Naive thymus-derived CD4-positive, alpha-beta T cell (primary cell): ENCODE data around the gene POP4. TPM values are rescaled to one million over a fixed set of nuclear protein-coding genes. Genes with fewer than 3 reads are reported as not detected.

Source experiments
- ATAC-seq: fragments of 150-1000 bp; cut with Tn5 transposase; 2 replicates; pipeline ENCODE4 v1.10.0; 2021; ENCODE audit warnings: mild to moderate bottlenecking, moderate library complexity
- CTCF ChIA-PET: fragments of 350-600 bp; sonication (Branson Sonifier 250); formaldehyde crosslinking; loops from one replicate; lab custom pipeline; 2021; ENCODE audit warnings: antibody characterized with exemption; lab: Charles Lee
- POLR2A ChIA-PET: fragments of 350-600 bp; sonication (Branson Sonifier 250); formaldehyde crosslinking; loops from one replicate; lab custom pipeline; 2021; ENCODE audit warnings: antibody characterized with exemption, inconsistent platforms; lab: Charles Lee
- DNase-seq, 9 donors: peaks; one replicate each; pipeline versions ENCODE4 v3.0.0 to v3.0.0-alpha.2; 2020 to 2022; ENCODE audit warnings: mixed read lengths in 1 of 9
- H3K27ac ChIP-seq: one replicate; pipeline ENCODE4 v1.7.0; 2013; ENCODE audit warnings: mild to moderate bottlenecking, low read depth, low read length, moderate library complexity
- H3K27me3 ChIP-seq, 2 donors: one replicate each; pipeline ENCODE4 v1.7.0; 2013; ENCODE audit warnings: low read length in 2 of 2, mild to moderate bottlenecking in 2 of 2, moderate library complexity in 2 of 2; ENCODE audit not compliant: control insufficient read depth in 2 of 2, insufficient read depth in 2 of 2
- H3K36me3 ChIP-seq, 3 experiments: 1 replicate in 2 of 3; 2 replicates in 1 of 3; pipeline ENCODE4 v1.7.0; 2013; ENCODE audit warnings: low read length in 3 of 3, mild to moderate bottlenecking in 3 of 3, moderate library complexity in 1 of 3; ENCODE audit not compliant: insufficient read depth in 3 of 3, control insufficient read depth in 2 of 3
- H3K4me1 ChIP-seq, 2 donors: one replicate each; pipeline ENCODE4 v1.7.0; 2013; ENCODE audit warnings: low read length in 2 of 2, mild to moderate bottlenecking in 2 of 2, moderate library complexity in 1 of 2; ENCODE audit not compliant: control insufficient read depth in 2 of 2, insufficient read depth in 2 of 2
- H3K4me3 ChIP-seq: 2 replicates; pipeline ENCODE4 v1.7.0; 2013; ENCODE audit warnings: mild to moderate bottlenecking, low read length
- H3K9me3 ChIP-seq, 3 experiments: 1 replicate in 2 of 3; 2 replicates in 1 of 3; pipeline ENCODE4 v1.7.0; 2013; ENCODE audit warnings: low read length in 3 of 3; ENCODE audit not compliant: control insufficient read depth in 2 of 3
- H3K27ac Mint-ChIP-seq, 9 donors: one replicate each; pipeline ENCODE4 v1.8.0; 2020 to 2022; ENCODE audit warnings: mixed read lengths in 9 of 9, mild to moderate bottlenecking in 8 of 9, moderate library complexity in 5 of 9, inconsistent platforms in 2 of 9
- H3K27me3 Mint-ChIP-seq, 5 donors: one replicate each; pipeline ENCODE4 v1.8.0; 2021 to 2022; ENCODE audit warnings: mixed read lengths in 5 of 5, mild to moderate bottlenecking in 1 of 5
- H3K36me3 Mint-ChIP-seq, 5 donors: one replicate each; pipeline ENCODE4 v1.8.0; 2020 to 2022; ENCODE audit warnings: mixed read lengths in 5 of 5, mild to moderate bottlenecking in 3 of 5, inconsistent platforms in 1 of 5
- H3K4me1 Mint-ChIP-seq, 7 donors: one replicate each; pipeline ENCODE4 v1.8.0; 2020 to 2022; ENCODE audit warnings: mixed read lengths in 7 of 7, mild to moderate bottlenecking in 3 of 7, inconsistent platforms in 1 of 7
- H3K4me3 Mint-ChIP-seq, 10 donors: one replicate each; pipeline ENCODE4 v1.8.0; 2020 to 2022; ENCODE audit warnings: mild to moderate bottlenecking in 10 of 10, mixed read lengths in 10 of 10, moderate library complexity in 6 of 10, inconsistent platforms in 2 of 10
- H3K9me3 Mint-ChIP-seq, 11 donors: one replicate each; pipeline ENCODE4 v1.8.0; 2020 to 2022; ENCODE audit warnings: mixed read lengths in 11 of 11, mild to moderate bottlenecking in 4 of 11, inconsistent platforms in 1 of 11, moderate library complexity in 1 of 11
- intact Hi-C, 2 donors: fragments of 100-400 bp; cut with micrococcal nuclease; formaldehyde crosslinking; loops; one replicate each; pipeline ENCODE4 v1.15.1; 2023
- polyA plus RNA-seq, 2 donors: library from polyadenylated mRNA; unstranded; fragments of 300-500 nt; fragmentation: Illumina TruSeq; gene quantifications; one replicate each; pipeline ENCODE4 v1.2.3, GENCODE V29; 2021
- total RNA-seq, 6 experiments: library from RNA in 5 of 6; stranded (reverse) in 5 of 6; gene quantifications; 1 replicate in 5 of 6; 2 replicates in 1 of 6; pipeline ENCODE4 v1.2.3 and lab custom pipeline; 2021 to 2026

Gene POP4
- total and polyA plus RNA-seq, 7 experiments from 2014 or later, result 45.3 to 156 (median 59.2) TPM

GRCh38 chr19:29663861-29664752 is 58.0 kb downstream of the POP4 start:
- Mint-ChIP-seq H3K36me3 (peaks cover 0 to 22% (median 0%) of the 10 kb centered on the region in 5 donors), H3K4me1 (peaks cover 23 to 73% (median 64%) of the 10 kb centered on the region in 7 donors), H3K27me3 (no peaks in the 10 kb centered on the region), H3K27ac (peak overlapping the region; percentile 13 to 90 (median 88)), H3K9me3 (peaks cover 0 to 2% (median 0%) of the 10 kb centered on the region in 11 donors), H3K4me3 (peak overlapping the region; percentile 74 to 93 (median 82))
- no peaks in the 10 kb centered on the region for H3K27me3 ChIP-seq
- ChIA-PET CTCF (interaction anchor here (0.9 to 5.5 kb wide), 8 partner anchors 9 to 54 kb away, joined by 3 to 62 read pairs (median 5); partner anchors contain the start of gene C19orf12), POLR2A (interaction anchor here (1.6 to 9.7 kb wide), 5 partner anchors 11 to 58 kb away, joined by 7 to 150 read pairs (median 87); partner anchors contain the start of genes C19orf12 and POP4)
- H3K27ac ChIP-seq, result peak overlapping the region; percentile 94
- peaks cover 20 to 49% of the 10 kb centered on the region in 2 donors for H3K4me1 ChIP-seq
- ATAC-seq, result no peak
- intact Hi-C loops, result loop anchor here in 1 of 2 donors (2.0 kb wide), 1 partner anchor 51 kb away; the partner anchor contains the start of gene C19orf12
- no peaks in the 10 kb centered on the region for H3K9me3 ChIP-seq
- peaks cover 0 to 7% (median 0%) of the 10 kb centered on the region in 3 experiments for H3K36me3 ChIP-seq
- peak overlapping the region; percentile 62 for H3K4me3 ChIP-seq
- no peak for DNase-seq

GRCh38 chr19:29664753-29665214 is 58.7 kb downstream of the POP4 start:
- Mint-ChIP-seq H3K9me3 (peaks cover 0 to 2% (median 0%) of the 10 kb centered on the region in 11 donors), H3K27me3 (no peaks in the 10 kb centered on the region), H3K4me3 (peak overlapping the region; percentile 74 to 93 (median 82)), H3K36me3 (peaks cover 0 to 24% (median 3%) of the 10 kb centered on the region in 5 donors), H3K4me1 (peaks cover 30 to 80% (median 71%) of the 10 kb centered on the region in 7 donors), H3K27ac (peak overlapping the region; percentile 38 to 90 (median 88))
- ATAC-seq, result peak; percentile 14
- DNase-seq, result no peak
- peaks cover 0 to 7% (median 0%) of the 10 kb centered on the region in 3 experiments for H3K36me3 ChIP-seq
- H3K9me3 ChIP-seq, result no peaks in the 10 kb centered on the region
- peak overlapping the region; percentile 94 for H3K27ac ChIP-seq
- H3K4me1 ChIP-seq, result peaks cover 27 to 56% of the 10 kb centered on the region in 2 donors
- CTCF ChIA-PET, result interaction anchor here (0.9 to 5.5 kb wide), 9 partner anchors 8 to 59 kb away, joined by 3 to 62 read pairs (median 5); partner anchors contain the start of genes C19orf12 and POP4
- intact Hi-C loops, result loop anchor here (1.0 to 2.0 kb wide), 3 partner anchors 9 to 50 kb away; partner anchors contain the start of gene C19orf12 (in 1 of the 2)
- H3K27me3 ChIP-seq, result no peaks in the 10 kb centered on the region
- peak overlapping the region; percentile 62 for H3K4me3 ChIP-seq
- POLR2A ChIA-PET, result interaction anchor here (0.8 to 9.7 kb wide), 6 partner anchors 11 to 277 kb away, joined by 3 to 150 read pairs (median 49); partner anchors contain the start of genes C19orf12, POP4 and URI1

- Histone ChIP-seq H3K36me3 (peaks cover 0 to 7% (median 0%) of the 10 kb centered on the region in 3 experiments), H3K4me3 (peak within 1 kb of the TSS; percentile 62), H3K4me1 (peaks cover 33 to 55% of the 10 kb centered on the region in 2 donors), H3K27me3 (no peaks in the 10 kb centered on the region), H3K9me3 (no peaks in the 10 kb centered on the region), H3K27ac (peak within 1 kb of the TSS; percentile 94)
- Mint-ChIP-seq H3K36me3 (peaks cover 0 to 29% (median 5%) of the 10 kb centered on the region in 5 donors), H3K9me3 (peaks cover 0 to 2% (median 0%) of the 10 kb centered on the region in 11 donors), H3K4me1 (peaks cover 36 to 80% (median 71%) of the 10 kb centered on the region in 7 donors), H3K27ac (peak within 1 kb of the TSS; percentile 88 to 100 (median 97)), H3K27me3 (no peaks in the 10 kb centered on the region), H3K4me3 (peak within 1 kb of the TSS; percentile 89 to 98 (median 93))
- CTCF ChIA-PET, result interaction anchor here (0.8 to 5.5 kb wide), 11 partner anchors 8 to 59 kb away, joined by 3 to 62 read pairs (median 5); partner anchors contain the start of genes C19orf12 and POP4
- intact Hi-C loops, result loop anchor here (1.0 to 2.0 kb wide), 3 partner anchors 8 to 49 kb away; partner anchors contain the start of gene C19orf12 (in 1 of the 2)
- DNase-seq, result peak; percentile 66 to 99 (median 79)
- POLR2A ChIA-PET, result interaction anchor here (0.8 to 9.7 kb wide), 10 partner anchors 10 to 277 kb away, joined by 3 to 150 read pairs (median 8); partner anchors contain the start of genes C19orf12, POP4 and URI1
- peak; percentile 86 for ATAC-seq
Measured at GRCh38 chr19:29665215-29665825, 59.2 kb downstream of the POP4 start, which contains the start of gene PLEKHF1. PLEKHF1 (plus strand) TSS chr19:29665461; CDS start chr19:29673840, 8,379 bp downstream.

DNA sequence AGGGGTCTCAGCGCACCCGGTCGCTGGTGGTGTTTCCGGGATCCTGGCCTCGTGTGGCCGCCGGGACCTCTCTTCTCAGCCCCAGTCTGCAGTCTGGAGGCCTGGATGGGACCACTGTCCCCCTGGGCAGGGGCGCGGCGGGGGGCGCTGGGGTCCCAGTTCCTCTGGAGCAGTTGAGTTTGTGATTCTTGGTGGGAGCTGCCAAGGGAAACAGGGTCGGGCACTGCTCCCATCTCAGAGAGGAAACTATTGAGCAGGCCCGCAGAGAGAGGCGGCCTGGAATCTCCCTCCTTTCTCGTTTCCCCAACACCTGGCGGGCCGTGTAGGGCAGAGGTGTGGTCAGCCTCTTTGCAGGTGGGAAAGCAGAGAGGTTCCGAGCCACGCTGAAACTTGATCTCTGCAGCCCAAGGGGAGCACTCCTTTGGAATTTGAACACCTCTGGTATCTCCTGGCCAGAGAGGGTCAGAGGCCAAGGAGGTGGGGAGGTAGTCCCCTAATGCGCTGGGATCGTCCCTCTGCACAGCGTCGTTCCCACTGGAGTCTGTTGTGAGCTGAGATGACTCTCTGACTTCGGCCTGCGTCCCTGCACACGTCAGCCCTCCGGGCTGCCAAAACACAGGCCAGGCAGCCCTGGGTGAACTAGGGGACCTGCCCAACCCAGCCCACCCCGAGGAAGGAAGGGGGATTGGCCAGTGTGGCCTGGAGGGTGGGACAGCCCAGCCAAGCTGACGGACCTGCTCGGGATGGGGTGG is 59.9 kb downstream of the POP4 start:
- Histone ChIP-seq H3K36me3 (peaks cover 0 to 7% (median 0%) of the 10 kb centered on the region in 3 experiments), H3K9me3 (no peaks in the 10 kb centered on the region), H3K4me3 (peak overlapping the region; percentile 62), H3K27ac (peak overlapping the region; percentile 94), H3K4me1 (peaks cover 39 to 55% of the 10 kb centered on the region in 2 donors), H3K27me3 (no peaks in the 10 kb centered on the region)
- ATAC-seq (no peak), DNase-seq (peak in 2 of 9 donors; percentile 35 to 48)
- no peaks in the 10 kb centered on the region for H3K27me3 Mint-ChIP-seq
- intact Hi-C loops, result loop anchor here (1.0 to 2.0 kb wide), 5 partner anchors 7 to 49 kb away; partner anchors contain the start of gene C19orf12 (in 1 of the 2)
- ChIA-PET POLR2A (interaction anchor here (0.8 to 9.7 kb wide), 14 partner anchors 10 to 276 kb away, joined by 3 to 150 read pairs (median 8); partner anchors contain the start of genes C19orf12, POP4 and URI1), CTCF (interaction anchor here (0.8 to 5.5 kb wide), 14 partner anchors 10 to 60 kb away, joined by 3 to 62 read pairs (median 5); partner anchors contain the start of genes C19orf12 and POP4)
- peaks cover 0 to 34% (median 6%) of the 10 kb centered on the region in 5 donors for H3K36me3 Mint-ChIP-seq
- H3K9me3 Mint-ChIP-seq, result no peaks in the 10 kb centered on the region
- peak overlapping the region; percentile 89 to 98 (median 93) for H3K4me3 Mint-ChIP-seq
- H3K4me1 Mint-ChIP-seq, result peaks cover 35 to 80% (median 69%) of the 10 kb centered on the region in 7 donors
- H3K27ac Mint-ChIP-seq, result peak overlapping the region; percentile 88 to 100 (median 97)
